Neural cell (in vitro differentiated cells): ENCODE data around the gene NRBP1. TPM values are rescaled to one million over a fixed set of nuclear protein-coding genes. Genes with fewer than 3 reads are reported as not detected.

Experiments
- H2AFZ ChIP-seq: fragments of 200-600, 300-800 bp; sonication (generic), shearing (Covaris generic); 2 replicates; pipeline ENCODE4 v1.6.0; 2014; ENCODE audit warnings: low read depth, mild to moderate bottlenecking, antibody characterized with exemption, low read length, moderate library complexity
- H3F3A ChIP-seq: fragments of 200-600 bp; shearing (Covaris generic); 2 replicates; pipeline ENCODE4 v1.6.1; 2016; ENCODE audit warnings: mild to moderate bottlenecking, moderate library complexity, mixed read lengths, antibody characterized with exemption, low read length; ENCODE audit not compliant: insufficient read depth, poor library complexity, severe bottlenecking
- H3K27ac ChIP-seq: fragments of 200-600, 300-800 bp; sonication (generic), shearing (Covaris generic); 2 replicates; pipeline ENCODE4 v1.5.1; 2014; ENCODE audit warnings: mild to moderate bottlenecking, low read length, moderate library complexity
- H3K27me3 ChIP-seq: fragments of 300-800, 200-600 bp; sonication (generic), shearing (Covaris generic); 2 replicates; pipeline ENCODE4 v1.6.0; 2014; ENCODE audit warnings: mild to moderate bottlenecking, low read depth, low read length, moderate library complexity; ENCODE audit not compliant: insufficient read depth
- H3K36me3 ChIP-seq: fragments of 300-800, 200-600 bp; sonication (generic), shearing (Covaris generic); 2 replicates; pipeline ENCODE4 v1.5.1; 2014; ENCODE audit warnings: mild to moderate bottlenecking, antibody characterized with exemption, low read length, moderate library complexity; ENCODE audit not compliant: insufficient read depth
- H3K4me2 ChIP-seq: fragments of 300-800, 200-600 bp; sonication (generic), shearing (Covaris generic); 2 replicates; pipeline ENCODE4 v1.6.0; 2014; ENCODE audit warnings: mild to moderate bottlenecking, low read length
- H3K4me3 ChIP-seq: fragments of 300-800, 200-600 bp; sonication (generic), shearing (Covaris generic); 2 replicates; pipeline ENCODE4 v1.5.1; 2014; ENCODE audit warnings: mild to moderate bottlenecking, low read length, moderate library complexity
- H3K79me2 ChIP-seq: fragments of 200-600 bp; shearing (Covaris generic); replicated peaks from 2 replicates; pipeline ENCODE4 v1.6.0; 2014; ENCODE audit warnings: mild to moderate bottlenecking, low read length, moderate library complexity; ENCODE audit not compliant: insufficient read depth
- H3K9ac ChIP-seq: fragments of 300-800, 200-600 bp; sonication (generic), shearing (Covaris generic); 2 replicates; pipeline ENCODE4 v1.6.1; 2016; ENCODE audit warnings: mild to moderate bottlenecking, low read length, mixed read lengths
- H3K9me2 ChIP-seq: fragments of 200-600 bp; shearing (Covaris generic); 2 replicates; pipeline ENCODE4 v1.6.1; 2016; ENCODE audit warnings: mild to moderate bottlenecking, low read length, mixed read lengths; ENCODE audit not compliant: insufficient read depth
- H3K9me3 ChIP-seq: fragments of 200-600, 300-800 bp; sonication (generic), shearing (Covaris generic); 2 replicates; pipeline ENCODE4 v1.6.1; 2016; ENCODE audit warnings: mild to moderate bottlenecking, mixed run types, low read length, moderate library complexity, mixed read lengths
- H4K20me1 ChIP-seq: fragments of 200-600 bp; shearing (Covaris generic); 2 replicates; pipeline ENCODE4 v1.6.1; 2016; ENCODE audit warnings: mild to moderate bottlenecking, mixed run types; ENCODE audit not compliant: insufficient read depth
- EP300 ChIP-seq: fragments of 450-650 bp; conservative IDR thresholded peaks from 2 replicates; pipeline ENCODE4 v1.6.1; 2014; ENCODE audit warnings: antibody characterized with exemption, mild to moderate bottlenecking, moderate library complexity; ENCODE audit not compliant: poor library complexity, severe bottlenecking
- EZH2 ChIP-seq: fragments of 200-600, 300-800 bp; shearing (Covaris generic), sonication (generic); IDR thresholded peaks from 2 replicates; pipeline ENCODE4 v1.6.1; 2014; ENCODE audit warnings: antibody characterized with exemption, low read length, borderline replicate concordance, mild to moderate bottlenecking; ENCODE audit not compliant: insufficient read depth, poor library complexity, severe bottlenecking
- MXI1 ChIP-seq: fragments of 450-650 bp; conservative IDR thresholded peaks from 2 replicates; pipeline ENCODE4 v1.6.1; 2014; ENCODE audit warnings: antibody characterized with exemption, mild to moderate bottlenecking; ENCODE audit not compliant: poor library complexity, severe bottlenecking
- POLR2AphosphoS5 ChIP-seq: IDR thresholded peaks from 2 replicates; pipeline ENCODE4 v1.6.1; 2012
- RAD21 ChIP-seq: fragments of 450-650 bp; conservative IDR thresholded peaks from 2 replicates; pipeline ENCODE4 v1.6.1; 2014; ENCODE audit warnings: antibody characterized with exemption, mild to moderate bottlenecking, moderate library complexity
- SMC3 ChIP-seq: fragments of 450-650 bp; conservative IDR thresholded peaks from 2 replicates; pipeline ENCODE4 v1.6.1; 2014; ENCODE audit warnings: antibody characterized with exemption, mild to moderate bottlenecking, moderate library complexity; ENCODE audit not compliant: poor library complexity
- TAF1 ChIP-seq: IDR thresholded peaks from 2 replicates; pipeline ENCODE4 v1.6.1; 2012; ENCODE audit warnings: low read depth
- polyA plus RNA-seq: library from polyadenylated mRNA; depleted of rRNA; stranded (reverse); fragments of >200 nt; gene quantifications from 2 replicates; pipeline ENCODE4 v1.2.3, GENCODE V29; 2014
- TF ChIP-seq, protein P1 (sequence below): IDR thresholded peaks from 2 replicates; pipeline ENCODE4 v1.6.1; 2012; ENCODE audit warnings: borderline replicate concordance
- TF ChIP-seq, protein P2 (sequence below): fragments of 450-650 bp; IDR thresholded peaks from 2 replicates; pipeline ENCODE4 v1.5.1; 2014; ENCODE audit warnings: antibody characterized with exemption, mild to moderate bottlenecking, moderate library complexity; ENCODE audit not compliant: poor library complexity, severe bottlenecking

NRBP1 gene
- polyA plus RNA-seq, 1 donor from 2014 or later, result 115 TPM

DNA sequence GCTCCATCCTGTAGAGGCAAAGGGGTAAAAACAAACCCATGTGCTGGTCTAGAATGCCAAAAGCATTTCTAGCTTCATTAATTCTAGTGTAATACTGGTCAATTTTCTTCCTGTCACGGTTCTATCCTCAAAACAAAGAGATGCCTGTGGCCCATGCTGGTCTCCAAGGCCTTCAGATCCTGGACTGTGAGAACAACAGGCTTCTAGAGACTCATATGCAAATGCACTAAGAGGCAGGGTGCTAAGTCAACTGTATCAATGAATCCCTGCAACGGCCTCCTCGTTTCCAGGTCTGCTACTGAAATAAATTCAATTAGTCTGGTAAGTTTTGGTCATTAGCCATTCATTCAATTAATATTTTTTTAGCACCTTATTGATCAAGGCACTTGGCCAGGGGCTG lies 57.1 kb downstream of the NRBP1 start:
- H3K27me3 ChIP-seq, result no peaks in the 10 kb centered on the region
- H3K9me3 ChIP-seq, result no peaks in the 10 kb centered on the region
- H4K20me1 ChIP-seq, result no peaks in the 10 kb centered on the region
- H3K9ac ChIP-seq, result no peak overlapping the region
- no peak overlapping the region for H3K4me2 ChIP-seq
- H3K4me3 ChIP-seq, result no peak overlapping the region
- no peaks in the 10 kb centered on the region for H3K79me2 ChIP-seq
- TF ChIP-seq EZH2 (no peak), RAD21 (no peak), EP300 (no peak), SMC3 (no peak), MXI1 (no peak), POLR2AphosphoS5 (no peak), TAF1 (no peak)
- TF ChIP-seq, protein P1, sequence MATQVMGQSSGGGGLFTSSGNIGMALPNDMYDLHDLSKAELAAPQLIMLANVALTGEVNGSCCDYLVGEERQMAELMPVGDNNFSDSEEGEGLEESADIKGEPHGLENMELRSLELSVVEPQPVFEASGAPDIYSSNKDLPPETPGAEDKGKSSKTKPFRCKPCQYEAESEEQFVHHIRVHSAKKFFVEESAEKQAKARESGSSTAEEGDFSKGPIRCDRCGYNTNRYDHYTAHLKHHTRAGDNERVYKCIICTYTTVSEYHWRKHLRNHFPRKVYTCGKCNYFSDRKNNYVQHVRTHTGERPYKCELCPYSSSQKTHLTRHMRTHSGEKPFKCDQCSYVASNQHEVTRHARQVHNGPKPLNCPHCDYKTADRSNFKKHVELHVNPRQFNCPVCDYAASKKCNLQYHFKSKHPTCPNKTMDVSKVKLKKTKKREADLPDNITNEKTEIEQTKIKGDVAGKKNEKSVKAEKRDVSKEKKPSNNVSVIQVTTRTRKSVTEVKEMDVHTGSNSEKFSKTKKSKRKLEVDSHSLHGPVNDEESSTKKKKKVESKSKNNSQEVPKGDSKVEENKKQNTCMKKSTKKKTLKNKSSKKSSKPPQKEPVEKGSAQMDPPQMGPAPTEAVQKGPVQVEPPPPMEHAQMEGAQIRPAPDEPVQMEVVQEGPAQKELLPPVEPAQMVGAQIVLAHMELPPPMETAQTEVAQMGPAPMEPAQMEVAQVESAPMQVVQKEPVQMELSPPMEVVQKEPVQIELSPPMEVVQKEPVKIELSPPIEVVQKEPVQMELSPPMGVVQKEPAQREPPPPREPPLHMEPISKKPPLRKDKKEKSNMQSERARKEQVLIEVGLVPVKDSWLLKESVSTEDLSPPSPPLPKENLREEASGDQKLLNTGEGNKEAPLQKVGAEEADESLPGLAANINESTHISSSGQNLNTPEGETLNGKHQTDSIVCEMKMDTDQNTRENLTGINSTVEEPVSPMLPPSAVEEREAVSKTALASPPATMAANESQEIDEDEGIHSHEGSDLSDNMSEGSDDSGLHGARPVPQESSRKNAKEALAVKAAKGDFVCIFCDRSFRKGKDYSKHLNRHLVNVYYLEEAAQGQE, result no peak
- TF ChIP-seq, protein P2, sequence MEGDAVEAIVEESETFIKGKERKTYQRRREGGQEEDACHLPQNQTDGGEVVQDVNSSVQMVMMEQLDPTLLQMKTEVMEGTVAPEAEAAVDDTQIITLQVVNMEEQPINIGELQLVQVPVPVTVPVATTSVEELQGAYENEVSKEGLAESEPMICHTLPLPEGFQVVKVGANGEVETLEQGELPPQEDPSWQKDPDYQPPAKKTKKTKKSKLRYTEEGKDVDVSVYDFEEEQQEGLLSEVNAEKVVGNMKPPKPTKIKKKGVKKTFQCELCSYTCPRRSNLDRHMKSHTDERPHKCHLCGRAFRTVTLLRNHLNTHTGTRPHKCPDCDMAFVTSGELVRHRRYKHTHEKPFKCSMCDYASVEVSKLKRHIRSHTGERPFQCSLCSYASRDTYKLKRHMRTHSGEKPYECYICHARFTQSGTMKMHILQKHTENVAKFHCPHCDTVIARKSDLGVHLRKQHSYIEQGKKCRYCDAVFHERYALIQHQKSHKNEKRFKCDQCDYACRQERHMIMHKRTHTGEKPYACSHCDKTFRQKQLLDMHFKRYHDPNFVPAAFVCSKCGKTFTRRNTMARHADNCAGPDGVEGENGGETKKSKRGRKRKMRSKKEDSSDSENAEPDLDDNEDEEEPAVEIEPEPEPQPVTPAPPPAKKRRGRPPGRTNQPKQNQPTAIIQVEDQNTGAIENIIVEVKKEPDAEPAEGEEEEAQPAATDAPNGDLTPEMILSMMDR, result no peak
- no peaks in the 10 kb centered on the region for H3K36me3 ChIP-seq
- no peak overlapping the region for H3K27ac ChIP-seq
- no peak overlapping the region for H2AFZ ChIP-seq
- H3K9me2 ChIP-seq, result no peaks in the 10 kb centered on the region
- H3F3A ChIP-seq, result no peaks in the 10 kb centered on the region

DNA sequence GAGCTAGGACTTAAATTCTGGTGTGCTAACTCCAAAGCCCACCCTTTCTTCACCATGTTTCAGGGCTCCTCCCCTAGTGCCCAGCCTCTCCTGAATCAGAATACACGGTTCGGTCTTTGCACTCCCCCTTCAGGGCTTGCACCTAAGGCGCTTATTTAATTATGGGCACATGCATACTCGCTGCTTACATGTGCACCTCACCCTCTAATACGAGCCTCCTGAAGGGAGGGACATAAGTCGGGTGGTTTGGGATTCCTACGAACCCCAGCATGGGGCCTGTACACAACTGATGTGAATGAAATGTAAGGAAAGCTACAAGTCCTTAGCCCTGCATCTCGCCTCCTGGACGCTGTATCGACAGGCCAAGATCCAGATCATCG lies 60.7 kb downstream of the NRBP1 start:
- Histone ChIP-seq H3K9me2 (no peaks in the 10 kb centered on the region), H3K36me3 (no peaks in the 10 kb centered on the region), H3K79me2 (no peaks in the 10 kb centered on the region), H2AFZ (peak overlapping the region; percentile 52), H3F3A (no peaks in the 10 kb centered on the region), H3K4me3 (peak overlapping the region; percentile 73), H3K9me3 (no peaks in the 10 kb centered on the region), H3K27me3 (no peaks in the 10 kb centered on the region), H4K20me1 (no peaks in the 10 kb centered on the region), H3K4me2 (peak overlapping the region; percentile 72), H3K9ac (peak overlapping the region; percentile 67), H3K27ac (peak overlapping the region; percentile 82)
- TF ChIP-seq POLR2AphosphoS5 (no peak), RAD21 (no peak), EZH2 (no peak), MXI1 (no peak), SMC3 (no peak), EP300 (no peak)
